A673 (cell line): ENCODE measurements around the gene TIMM17B. TPM values are rescaled to one million over a fixed set of nuclear protein-coding genes. Genes with fewer than 3 reads are reported as not detected.

ENCODE experiments used
- BruUV-seq: library from RNA; stranded (reverse); fragments of 400-500 nt; replicated peaks from 2 replicates; lab custom pipeline; 2021; lab: Mats Ljungman, UMichigan
- CTCF ChIA-PET: fragments of 300-600 bp; sonication (Branson Sonifier 250); formaldehyde crosslinking; loops from one replicate; lab custom pipeline; 2022; ENCODE audit warnings: antibody characterized with exemption; lab: Charles Lee
- POLR2A ChIA-PET: fragments of 300-600 bp; sonication (Branson Sonifier 250); formaldehyde crosslinking; loops from one replicate; lab custom pipeline; 2022; ENCODE audit warnings: antibody characterized with exemption; ENCODE audit not compliant: low non-redundant PET; lab: Charles Lee
- DNase-seq: peaks from one replicate; pipeline ENCODE4 v3.0.0-alpha.2; 2015; ENCODE audit warnings: low spot score
- H3K27ac ChIP-seq: fragments of 200-600 bp; sonication (generic); 2 replicates; pipeline ENCODE4 v1.5.1; 2016; ENCODE audit warnings: mixed run types, low read depth, mild to moderate bottlenecking, mixed read lengths, antibody characterized with exemption, low read length; ENCODE audit not compliant: poor library complexity, severe bottlenecking
- H3K27me3 ChIP-seq: fragments of 200-600 bp; sonication (generic); replicated peaks from 2 replicates; pipeline ENCODE4 v1.6.1; 2017; ENCODE audit warnings: mixed run types, low read depth, mild to moderate bottlenecking, mixed read lengths, antibody characterized with exemption, low read length; ENCODE audit not compliant: insufficient read depth, poor library complexity
- H3K36me3 ChIP-seq: fragments of 200-600 bp; sonication (generic); 2 replicates; pipeline ENCODE4 v1.6.1; 2016; ENCODE audit warnings: mixed run types, mild to moderate bottlenecking, mixed read lengths, antibody characterized with exemption, low read length; ENCODE audit not compliant: insufficient read depth, poor library complexity, severe bottlenecking
- H3K4me1 ChIP-seq: fragments of 200-600 bp; sonication (generic); 2 replicates; pipeline ENCODE4 v1.6.1; 2017; ENCODE audit warnings: mixed run types, mild to moderate bottlenecking, mixed read lengths, antibody characterized with exemption, low read length; ENCODE audit not compliant: insufficient read depth, poor library complexity, severe bottlenecking
- H3K4me3 ChIP-seq: fragments of 200-600 bp; sonication (generic); 2 replicates; pipeline ENCODE4 v1.5.1; 2016; ENCODE audit warnings: low read depth, mixed run types, mild to moderate bottlenecking, mixed read lengths, low read length; ENCODE audit not compliant: poor library complexity, severe bottlenecking
- H3K9me3 ChIP-seq: fragments of 200-600 bp; sonication (generic); 2 replicates; pipeline ENCODE4 v1.6.1; 2016; ENCODE audit warnings: mixed run types, low read depth, mild to moderate bottlenecking, mixed read lengths, antibody characterized with exemption, low read length; ENCODE audit not compliant: poor library complexity, severe bottlenecking
- EZH2 ChIP-seq: fragments of 200-600 bp; sonication (generic); IDR thresholded peaks from 2 replicates; pipeline ENCODE4 v1.6.1; 2017; ENCODE audit warnings: borderline replicate concordance, low read depth, mild to moderate bottlenecking, mixed read lengths, antibody characterized with exemption, low read length; ENCODE audit not compliant: poor library complexity, severe bottlenecking
- intact Hi-C: fragments of 100-400 bp; cut with micrococcal nuclease; formaldehyde crosslinking; loops from one replicate; pipeline ENCODE4 v1.10.0; 2022; ENCODE audit not compliant: unreplicated experiment
- total RNA-seq: library from RNA; stranded (reverse); gene quantifications from 2 replicates; pipeline ENCODE4 v1.2.3, GENCODE V29; 2021
- TF ChIP-seq, protein P1 (sequence below): fragments of 300-800, 200-600 bp; sonication (generic); conservative IDR thresholded peaks from 2 replicates; pipeline ENCODE4 v1.5.1; 2017; ENCODE audit warnings: low read depth, mild to moderate bottlenecking, antibody characterized with exemption, low read length, moderate library complexity, mixed read lengths

Gene TIMM17B
- total RNA-seq, 1 experiment from 2014 or later = 60.8 TPM

DNA sequence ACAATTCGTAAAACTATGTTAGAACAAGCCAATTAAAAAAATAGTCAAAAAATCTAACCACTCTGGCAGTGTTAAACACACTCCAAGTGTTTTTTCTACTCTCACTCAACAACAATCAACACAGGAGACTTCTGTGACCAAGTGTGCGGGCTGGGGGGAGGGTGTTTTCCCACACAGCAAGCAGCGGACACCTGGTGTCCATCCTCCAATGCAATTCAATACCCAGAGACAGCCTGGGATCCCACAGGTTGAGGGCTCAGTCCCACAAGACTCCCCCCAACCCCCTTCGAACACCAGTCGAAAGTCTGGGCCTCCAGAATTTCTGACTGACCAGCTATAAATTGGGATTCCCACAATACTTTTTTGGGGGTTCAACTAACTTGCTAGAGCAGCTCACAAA lies 29.6 kb upstream of the TIMM17B start:
- H3K36me3 ChIP-seq = peaks cover 5% of the 10 kb centered on the region
- no peak overlapping the region for H3K4me3 ChIP-seq
- no peak overlapping the region for H3K27ac ChIP-seq
- TF ChIP-seq, protein P1, sequence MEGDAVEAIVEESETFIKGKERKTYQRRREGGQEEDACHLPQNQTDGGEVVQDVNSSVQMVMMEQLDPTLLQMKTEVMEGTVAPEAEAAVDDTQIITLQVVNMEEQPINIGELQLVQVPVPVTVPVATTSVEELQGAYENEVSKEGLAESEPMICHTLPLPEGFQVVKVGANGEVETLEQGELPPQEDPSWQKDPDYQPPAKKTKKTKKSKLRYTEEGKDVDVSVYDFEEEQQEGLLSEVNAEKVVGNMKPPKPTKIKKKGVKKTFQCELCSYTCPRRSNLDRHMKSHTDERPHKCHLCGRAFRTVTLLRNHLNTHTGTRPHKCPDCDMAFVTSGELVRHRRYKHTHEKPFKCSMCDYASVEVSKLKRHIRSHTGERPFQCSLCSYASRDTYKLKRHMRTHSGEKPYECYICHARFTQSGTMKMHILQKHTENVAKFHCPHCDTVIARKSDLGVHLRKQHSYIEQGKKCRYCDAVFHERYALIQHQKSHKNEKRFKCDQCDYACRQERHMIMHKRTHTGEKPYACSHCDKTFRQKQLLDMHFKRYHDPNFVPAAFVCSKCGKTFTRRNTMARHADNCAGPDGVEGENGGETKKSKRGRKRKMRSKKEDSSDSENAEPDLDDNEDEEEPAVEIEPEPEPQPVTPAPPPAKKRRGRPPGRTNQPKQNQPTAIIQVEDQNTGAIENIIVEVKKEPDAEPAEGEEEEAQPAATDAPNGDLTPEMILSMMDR = no peak
- TF ChIP-seq EZH2 = no peak
- intact Hi-C loops = no loop called here
- no peaks in the 10 kb centered on the region for H3K9me3 ChIP-seq
- CTCF ChIA-PET = no interaction called here
- no peaks in the 10 kb centered on the region for H3K4me1 ChIP-seq
- POLR2A ChIA-PET = no interaction called here
- no peak for DNase-seq
- no TSS peak for BruUV-seq
- H3K27me3 ChIP-seq = no peaks in the 10 kb centered on the region

DNA sequence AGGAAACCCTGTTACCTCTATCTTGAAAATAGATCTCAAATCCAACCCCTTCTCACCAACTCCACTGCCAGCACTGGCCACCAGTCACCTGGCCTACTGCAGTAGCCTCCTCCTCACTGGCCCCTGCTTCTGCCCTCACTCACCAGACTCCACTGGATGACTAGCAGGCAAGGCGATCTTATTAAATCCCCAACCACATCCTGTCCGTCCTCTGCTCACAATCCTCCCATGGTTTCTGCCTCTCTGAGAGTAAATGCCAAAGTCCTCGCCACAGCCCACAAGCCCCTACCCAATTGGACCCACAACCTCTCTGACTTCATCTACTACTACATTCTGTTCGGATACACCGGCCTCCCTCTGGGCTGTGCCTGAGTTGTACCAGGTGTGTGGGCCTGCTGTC lies 26.7 kb upstream of the TIMM17B start:
- CTCF ChIA-PET = no interaction called here
- Histone ChIP-seq H3K4me1 (no peaks in the 10 kb centered on the region), H3K27me3 (no peaks in the 10 kb centered on the region), H3K9me3 (no peaks in the 10 kb centered on the region), H3K36me3 (peaks cover 5% of the 10 kb centered on the region), H3K4me3 (no peak overlapping the region), H3K27ac (no peak overlapping the region)
- intact Hi-C loops = no loop called here
- BruUV-seq = no TSS peak
- no peak for DNase-seq
- POLR2A ChIA-PET = no interaction called here
- TF ChIP-seq, protein P1 = no peak
- no peak for TF ChIP-seq EZH2

DNA sequence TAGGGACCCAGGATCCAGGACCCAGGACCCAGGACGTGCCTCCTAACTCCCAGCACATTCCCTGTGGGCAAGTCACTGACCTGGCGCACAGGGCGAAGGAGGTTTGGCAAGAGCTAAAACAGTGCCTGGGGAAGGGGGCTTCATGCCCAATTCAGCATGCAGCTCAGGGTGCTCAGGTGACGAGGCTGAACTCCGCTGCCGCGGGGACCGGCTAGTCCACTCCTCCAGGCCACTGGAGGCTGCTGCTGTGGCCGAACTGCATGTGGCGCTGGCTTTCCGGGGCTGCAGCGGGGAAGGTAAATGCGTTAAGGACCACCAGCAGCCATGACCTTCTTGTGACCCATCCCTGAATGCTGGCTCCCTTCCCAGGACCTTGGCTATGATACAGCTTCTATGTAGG lies 26.2 kb upstream of the TIMM17B start:
- Histone ChIP-seq H3K4me3 (no peak overlapping the region), H3K4me1 (no peaks in the 10 kb centered on the region), H3K36me3 (peaks cover 5% of the 10 kb centered on the region), H3K27me3 (no peaks in the 10 kb centered on the region), H3K9me3 (no peaks in the 10 kb centered on the region), H3K27ac (no peak overlapping the region)
- ChIA-PET POLR2A (no interaction called here), CTCF (no interaction called here)
- TF ChIP-seq EZH2 = no peak
- TF ChIP-seq, protein P1 = no peak
- no TSS peak for BruUV-seq
- intact Hi-C loops = no loop called here
- no peak for DNase-seq
